GOT3 (cell line): ENCODE measurements around the gene KBTBD4.

Source experiments
- DNase-seq: peaks from one replicate; lab custom pipeline; 2025; ENCODE audit warnings: mixed read lengths; lab: John Stamatoyannopoulos, UW

KBTBD4 gene

DNA sequence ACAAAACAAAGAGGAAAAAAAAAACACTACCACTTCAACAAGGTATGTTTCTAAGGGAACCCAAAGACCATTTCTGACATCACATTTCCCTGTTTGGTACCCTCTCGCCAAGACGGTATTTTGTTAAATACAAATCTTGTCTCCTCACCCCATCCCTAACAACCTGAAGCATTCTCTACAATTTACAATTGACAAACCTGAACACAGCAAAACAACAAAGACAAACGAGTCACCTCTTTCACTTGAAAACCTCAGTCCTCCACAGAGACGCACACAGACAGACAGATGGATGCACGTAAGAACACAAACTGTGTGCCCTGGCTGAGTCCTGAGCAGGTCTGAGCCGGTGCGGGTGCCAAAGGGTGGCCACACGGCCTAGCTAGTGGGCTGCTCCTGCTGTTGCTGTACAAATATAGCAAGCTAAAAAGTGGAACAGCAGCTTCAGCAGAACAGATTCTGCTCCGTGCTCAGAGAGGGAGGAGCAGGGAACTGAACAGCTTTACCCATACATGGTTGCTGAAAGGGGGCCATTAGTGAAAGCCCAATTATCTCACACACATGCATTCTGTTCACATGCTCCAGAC is 54.4 kb downstream of the KBTBD4 start:
- no peak for DNase-seq

DNA sequence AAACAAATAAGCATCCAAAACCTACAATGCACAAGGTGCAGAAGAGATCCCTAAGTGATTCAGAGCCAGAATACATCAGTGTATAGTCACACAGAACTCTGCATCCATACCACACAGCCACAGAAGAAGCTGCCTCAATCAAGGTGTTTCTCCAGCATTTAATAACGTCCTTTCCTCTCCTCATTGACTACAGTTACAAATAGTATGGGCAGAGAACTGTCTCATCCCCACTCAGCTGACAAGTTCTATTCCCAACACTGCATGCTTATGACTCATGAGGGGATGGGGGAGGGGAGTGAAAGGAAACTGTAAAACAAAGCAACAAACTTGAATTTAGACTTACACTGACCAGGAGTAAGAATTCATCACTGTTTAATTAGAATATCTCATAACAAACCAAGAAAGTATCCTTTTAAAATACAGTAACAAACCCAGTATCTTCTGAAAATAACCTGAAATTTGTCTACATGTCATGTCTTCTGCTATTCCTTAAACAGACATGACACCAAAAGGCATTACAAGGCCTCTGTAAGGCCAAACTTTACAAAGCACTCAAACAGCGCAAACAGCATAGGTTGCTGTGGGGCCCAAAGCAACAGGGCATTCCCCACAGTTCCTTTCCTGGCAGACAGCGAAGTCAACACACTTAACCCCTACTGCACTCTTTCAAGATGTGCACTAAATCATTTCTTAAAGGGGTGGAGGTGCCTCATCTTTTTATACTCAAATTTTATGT is 55.1 kb downstream of the KBTBD4 start:
- DNase-seq: no peak
